HG02623 (cell line): ENCODE results near the gene SCNN1B.
"Not testable (repeated sequence)": the region's sequence is repeated elsewhere in the genome, so short reads cannot be mapped to it uniquely, and the experiment has no call there.

Source experiments
- ATAC-seq: cut with Tn5 transposase; IDR thresholded peaks from one replicate; pipeline ENCODE4 v1.9.1; 2021; ENCODE audit warnings: moderate library complexity; ENCODE audit not compliant: unreplicated experiment

SCNN1B gene

DNA sequence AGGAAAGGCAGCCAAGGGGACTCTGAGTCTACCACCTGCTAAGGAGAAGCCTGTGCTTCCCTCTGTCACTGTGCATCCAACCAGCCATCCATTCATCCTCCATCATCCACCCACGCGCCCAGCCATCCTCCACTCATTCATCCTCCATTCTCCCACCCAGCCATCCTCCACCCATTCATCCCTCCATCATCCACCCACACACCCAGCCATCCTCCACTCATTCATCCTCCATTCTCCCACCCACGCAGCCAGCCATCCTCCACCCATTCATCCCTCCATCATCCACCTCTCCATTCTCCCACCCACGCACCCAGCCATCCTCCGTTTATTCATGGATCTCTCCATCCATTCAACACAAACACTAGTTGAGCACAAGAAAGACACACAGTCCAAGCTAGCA lies 76.8 kb downstream of the SCNN1B start:
- no peak for ATAC-seq

DNA sequence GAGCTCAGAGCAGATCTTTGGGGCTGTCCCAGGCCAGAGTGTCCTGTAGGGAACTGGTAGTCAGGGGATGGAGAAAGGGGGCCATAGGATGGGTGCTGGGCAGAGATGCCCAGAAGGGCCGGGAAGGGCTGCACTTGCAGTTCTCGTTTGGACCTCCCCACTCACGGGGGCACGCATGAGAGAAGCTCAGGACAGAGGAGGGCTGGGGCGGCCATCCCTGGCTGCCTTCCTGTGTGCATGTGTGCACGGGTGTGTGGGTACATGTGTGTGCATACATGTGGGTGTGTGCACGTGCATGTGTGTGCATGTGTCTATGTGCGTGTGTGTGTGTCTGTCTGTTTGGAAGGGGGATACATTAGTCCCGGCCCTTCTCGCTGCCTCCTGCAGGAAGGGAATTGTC lies 77.6 kb downstream of the SCNN1B start:
- no peak for ATAC-seq

DNA sequence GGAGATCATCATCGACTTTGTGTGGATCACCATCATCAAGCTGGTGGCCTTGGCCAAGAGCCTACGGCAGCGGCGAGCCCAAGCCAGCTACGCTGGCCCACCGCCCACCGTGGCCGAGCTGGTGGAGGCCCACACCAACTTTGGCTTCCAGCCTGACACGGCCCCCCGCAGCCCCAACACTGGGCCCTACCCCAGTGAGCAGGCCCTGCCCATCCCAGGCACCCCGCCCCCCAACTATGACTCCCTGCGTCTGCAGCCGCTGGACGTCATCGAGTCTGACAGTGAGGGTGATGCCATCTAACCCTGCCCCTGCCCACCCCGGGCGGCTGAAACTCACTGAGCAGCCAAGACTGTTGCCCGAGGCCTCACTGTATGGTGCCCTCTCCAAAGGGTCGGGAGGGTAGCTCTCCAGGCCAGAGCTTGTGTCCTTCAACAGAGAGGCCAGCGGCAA lies 78.4 kb downstream of the SCNN1B start:
- no peak for ATAC-seq

DNA sequence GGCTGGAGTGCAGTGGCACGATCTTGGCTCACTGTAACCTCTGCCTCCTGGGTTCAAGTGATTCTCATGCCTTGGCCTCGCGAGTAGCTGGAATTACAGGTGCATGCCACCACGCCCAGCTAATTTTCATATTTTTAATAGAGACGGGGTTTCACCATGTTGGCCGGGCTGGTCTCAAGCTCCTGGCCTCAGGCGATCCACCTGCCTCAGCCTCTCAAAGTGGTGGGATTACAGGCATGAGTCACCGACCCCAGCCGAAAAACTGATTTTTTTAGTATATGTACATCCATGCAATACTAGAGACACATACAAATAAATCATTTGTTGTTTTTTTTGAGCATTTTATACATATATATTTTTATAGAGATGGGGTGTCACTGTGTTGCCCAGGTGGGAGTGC lies 79.6 kb downstream of the SCNN1B start:
- not testable (repeated sequence) for ATAC-seq

DNA sequence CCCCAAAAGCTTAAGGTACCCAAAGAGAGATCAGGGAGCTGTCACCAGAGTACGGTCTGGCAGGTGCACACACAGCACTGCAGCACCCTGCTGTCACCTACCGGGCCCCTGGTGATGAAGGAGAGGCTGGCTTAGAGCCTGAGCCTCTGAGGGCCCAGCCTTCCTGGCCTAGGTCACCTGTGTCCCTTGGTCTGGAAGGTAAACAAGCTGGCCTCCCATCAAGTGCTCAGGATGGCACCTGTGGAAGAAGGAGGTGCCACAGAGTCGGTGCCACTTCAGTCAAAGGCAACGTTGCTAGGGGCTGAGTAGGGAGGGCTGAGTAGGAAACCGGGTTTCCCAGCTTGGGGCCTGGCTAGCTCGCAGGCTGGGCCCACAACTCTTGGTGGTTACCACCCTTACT lies 80.2 kb downstream of the SCNN1B start:
- no peak for ATAC-seq

DNA sequence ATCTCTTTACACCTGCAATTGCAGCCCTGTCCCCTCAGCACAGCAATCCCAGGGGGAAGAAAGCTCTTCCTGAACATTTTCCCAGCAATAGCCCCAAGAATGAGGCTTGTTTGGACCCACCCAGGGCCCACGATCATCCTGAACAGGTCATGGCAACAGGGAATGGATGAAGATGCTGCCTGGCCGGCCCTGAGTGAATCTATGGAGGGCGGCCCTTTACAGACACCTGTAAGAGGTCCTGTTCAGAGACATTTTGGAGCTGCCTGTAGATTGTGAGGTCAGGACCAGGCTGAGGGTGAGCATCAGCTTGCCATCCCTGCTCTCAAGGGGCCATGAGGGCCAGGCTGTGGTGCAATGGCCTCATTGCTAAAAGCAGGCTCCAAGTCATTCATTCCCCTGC lies 81.8 kb downstream of the SCNN1B start:
- no peak for ATAC-seq

DNA sequence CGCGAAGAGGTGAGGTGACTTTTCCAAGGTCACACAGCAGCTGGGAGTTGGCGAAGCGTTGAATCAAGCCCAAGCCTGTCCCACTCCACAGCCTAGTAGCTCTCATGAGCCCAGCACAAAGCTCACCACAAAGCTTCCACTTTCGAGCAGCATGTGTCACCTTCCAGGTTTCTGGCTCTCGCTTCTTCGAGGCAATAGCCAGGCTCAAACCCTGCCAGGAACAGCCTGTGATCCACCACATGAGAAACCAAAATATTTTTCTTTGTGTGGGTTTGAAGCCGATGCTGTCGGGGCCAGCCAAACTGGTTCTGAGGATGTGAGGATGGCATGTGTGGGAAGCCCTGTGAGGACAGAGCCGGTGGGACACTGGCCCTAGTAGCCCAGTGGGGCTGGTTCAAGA lies 82.8 kb downstream of the SCNN1B start:
- no peak for ATAC-seq

DNA sequence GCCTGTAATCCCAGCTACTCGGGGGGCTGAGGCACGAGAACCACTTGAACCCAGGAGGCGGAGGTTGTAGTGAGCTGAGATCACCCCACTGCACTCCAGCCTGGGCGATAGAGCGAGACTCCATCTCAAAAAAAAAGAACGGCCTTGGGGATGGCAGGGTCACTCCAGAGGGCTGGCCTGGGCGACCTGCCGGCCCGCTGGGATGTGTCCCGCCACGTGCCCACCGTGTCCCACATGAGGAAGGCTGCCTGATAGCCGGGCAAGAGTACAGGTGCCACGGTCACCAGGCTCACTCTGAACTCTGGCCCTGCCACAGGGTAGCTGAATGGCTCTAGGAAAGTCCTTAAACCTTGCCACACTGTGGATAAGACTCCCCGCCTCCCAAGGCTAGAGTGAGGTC lies 83.3 kb downstream of the SCNN1B start:
- ATAC-seq = no peak

DNA sequence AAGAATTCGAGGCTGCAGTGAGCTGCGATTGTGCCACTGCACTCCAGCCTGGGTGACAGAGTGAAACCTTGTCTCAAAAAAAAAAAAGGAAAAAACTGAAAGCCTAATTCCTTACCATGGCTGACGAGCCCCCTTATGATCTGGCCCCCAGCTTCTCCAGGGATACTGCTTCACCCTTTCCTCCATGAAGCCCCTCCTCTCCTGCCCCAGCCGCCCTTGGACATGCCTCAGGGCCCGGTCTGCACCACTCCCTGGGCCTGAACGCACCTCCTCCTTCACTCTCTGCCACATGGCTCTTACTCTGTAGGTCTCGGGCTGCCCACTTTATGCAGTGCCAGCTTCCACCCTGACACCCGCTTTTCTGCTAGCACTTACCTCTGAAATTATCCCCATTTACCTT lies 85.6 kb downstream of the SCNN1B start:
- no peak for ATAC-seq

DNA sequence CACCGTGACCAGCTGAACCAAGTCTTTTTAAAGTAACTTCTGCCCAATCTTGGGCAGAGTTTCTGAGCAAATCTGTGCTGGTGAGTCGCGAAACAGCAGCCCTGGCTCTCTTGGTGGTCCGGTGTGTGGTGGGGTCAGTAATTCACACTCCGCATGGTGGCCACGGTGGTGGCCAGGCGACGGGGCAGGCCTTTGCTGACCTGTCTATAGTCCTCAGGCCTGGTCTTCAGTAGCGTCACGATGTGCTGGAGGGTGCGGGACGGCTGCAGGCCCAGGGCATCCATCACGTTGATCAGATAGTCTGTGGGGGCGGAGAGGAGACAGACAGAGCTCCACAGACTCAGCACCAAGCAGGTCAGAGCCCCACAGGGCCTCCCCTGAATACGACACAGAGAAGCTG lies 86.7 kb downstream of the SCNN1B start:
- ATAC-seq = no peak

DNA sequence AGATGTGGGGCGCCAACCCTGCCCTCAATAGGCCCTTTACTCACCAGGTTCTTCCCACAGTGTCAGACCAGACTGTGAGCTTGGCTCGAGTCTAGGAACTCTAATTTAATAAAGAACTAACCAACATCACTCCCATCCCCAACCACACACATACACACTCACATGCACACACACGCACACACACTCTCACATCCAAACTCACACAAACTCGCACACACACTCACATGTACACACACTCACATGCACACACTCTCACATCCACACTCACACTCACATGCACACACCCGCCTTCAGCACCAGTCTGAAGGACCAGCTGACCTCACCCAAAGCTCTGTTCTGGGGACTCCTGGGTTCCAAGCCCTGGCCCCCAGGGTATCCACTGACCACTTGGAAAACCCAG lies 87.1 kb downstream of the SCNN1B start:
- no peak for ATAC-seq

DNA sequence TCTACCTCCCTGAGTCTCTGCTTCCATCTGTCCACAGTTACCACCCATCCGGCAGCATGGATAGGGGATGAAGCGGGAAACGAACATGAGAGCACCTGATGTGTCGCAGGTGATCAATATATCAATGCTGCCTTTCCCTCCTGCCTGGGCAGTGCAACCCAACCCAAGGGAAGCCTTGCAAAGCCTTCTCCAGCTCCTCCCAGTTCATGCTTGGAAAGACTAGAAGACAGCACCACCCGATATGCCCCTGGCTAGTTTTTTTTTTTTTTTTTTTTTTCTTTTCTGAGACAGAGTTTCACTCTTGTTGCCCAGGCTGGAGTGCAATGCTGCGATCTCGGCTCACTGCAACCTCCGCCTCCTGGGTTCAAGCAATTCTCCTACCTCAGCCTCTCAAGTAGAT lies 87.8 kb downstream of the SCNN1B start:
- ATAC-seq = not testable (repeated sequence)

DNA sequence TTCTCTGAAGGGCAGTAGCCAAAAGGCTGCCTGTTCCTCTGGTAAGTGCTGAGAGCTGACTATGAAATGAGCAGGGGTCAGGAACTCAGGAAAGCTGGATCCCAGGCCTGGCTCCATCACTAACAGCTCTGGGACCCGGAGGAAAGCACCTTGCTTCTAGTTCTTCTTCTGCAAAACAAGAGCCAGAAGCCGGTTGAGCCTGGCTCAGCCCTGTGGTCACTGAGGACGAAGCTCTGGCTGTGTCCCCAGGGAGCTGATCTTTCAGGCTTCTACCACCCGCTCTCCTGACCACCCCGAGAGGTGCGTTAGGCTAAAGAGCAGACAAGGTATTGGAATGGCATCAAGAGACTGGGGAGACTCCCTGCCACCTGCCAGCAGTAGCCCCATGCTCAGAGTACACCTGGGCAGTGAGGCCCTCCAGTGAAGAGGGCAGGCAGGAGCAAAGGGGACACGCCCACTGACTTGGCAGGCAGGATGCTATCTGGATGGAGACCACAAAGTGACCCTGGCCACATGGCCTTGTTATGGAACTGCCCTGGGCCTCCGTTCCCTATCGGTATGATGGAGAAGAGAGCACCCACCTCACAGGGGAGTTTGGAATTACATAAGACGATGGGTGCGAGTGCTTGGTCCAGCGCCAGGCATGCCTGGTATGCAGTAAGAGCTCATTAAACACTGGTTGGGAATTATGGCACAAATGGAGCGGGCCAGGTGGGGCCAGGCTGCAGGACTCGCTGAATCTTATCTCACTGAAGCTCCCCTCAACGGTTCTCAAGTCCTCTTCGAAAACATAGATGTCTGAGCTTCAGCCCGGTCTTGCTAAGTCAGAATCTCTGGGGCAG lies 89.5 kb downstream of the SCNN1B start:
- ATAC-seq = no peak

DNA sequence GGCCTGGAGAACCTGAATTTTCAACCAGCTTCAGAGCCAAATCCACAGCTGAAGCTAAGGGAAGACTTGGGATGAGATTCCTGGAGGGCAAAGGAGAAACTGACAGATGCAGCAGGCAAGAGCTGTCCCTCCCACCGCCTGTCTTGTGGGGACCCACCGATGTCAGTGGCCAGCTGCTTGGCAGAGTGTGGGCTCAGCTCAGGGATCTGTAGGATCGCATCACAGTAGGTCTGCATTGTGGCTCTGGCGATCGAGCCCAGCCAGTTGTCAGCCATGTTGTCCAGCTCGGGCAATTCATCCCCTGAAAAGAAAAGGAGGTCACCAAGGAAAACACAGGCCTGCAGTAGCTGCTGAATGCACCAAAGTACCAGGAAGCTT lies 90.1 kb downstream of the SCNN1B start:
- no peak for ATAC-seq

DNA sequence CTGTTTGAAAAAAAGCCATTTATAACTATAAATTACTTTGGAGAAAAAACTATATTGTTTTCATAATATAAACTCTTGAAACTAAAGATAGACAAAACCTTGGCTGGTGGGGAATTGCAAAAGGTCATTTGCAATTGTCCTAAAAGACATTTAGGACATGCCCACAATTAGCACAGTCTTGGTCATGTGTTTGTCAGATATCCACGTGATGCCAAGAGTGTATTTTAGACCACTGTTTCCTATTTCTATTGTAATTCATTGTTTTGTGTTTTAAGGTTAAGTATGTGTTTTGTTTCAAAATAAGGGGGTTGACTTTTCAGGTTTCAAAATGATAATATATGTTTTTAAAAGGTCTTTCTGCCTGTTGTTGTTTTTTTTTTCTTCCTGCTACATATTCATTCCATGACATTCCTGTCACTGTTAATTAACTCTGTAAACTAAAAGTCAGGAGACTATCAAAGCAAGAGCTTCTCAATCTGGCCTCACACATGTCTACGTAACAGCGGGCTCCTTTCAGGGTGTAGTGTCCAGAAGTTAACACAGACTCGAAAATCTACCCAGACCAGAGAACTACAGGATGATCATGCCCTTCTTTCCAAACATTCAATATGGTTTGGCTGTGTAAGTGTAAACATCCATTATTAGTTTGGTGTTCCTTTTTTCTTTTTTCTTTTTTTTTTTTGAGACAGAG lies 92.2 kb downstream of the SCNN1B start:
- ATAC-seq = no peak

DNA sequence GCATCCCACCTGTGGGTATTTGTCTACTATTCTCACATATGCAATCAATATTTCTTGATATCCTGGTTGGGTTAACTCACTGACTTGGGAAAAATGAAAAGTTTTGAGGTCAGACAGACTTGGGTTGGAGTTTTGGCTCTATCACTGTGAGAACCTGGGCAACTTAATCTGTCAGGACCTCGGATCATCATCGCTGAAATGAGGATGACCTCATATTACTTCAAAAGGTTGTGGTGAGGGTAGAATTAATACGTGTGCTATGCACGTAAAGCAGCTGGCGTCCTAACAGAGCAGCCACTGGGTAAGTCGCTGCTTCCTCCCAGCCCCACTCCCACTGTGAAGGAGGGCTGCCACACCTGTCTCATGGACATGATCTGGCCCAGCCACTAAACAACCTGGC lies 93.6 kb downstream of the SCNN1B start:
- no peak for ATAC-seq

DNA sequence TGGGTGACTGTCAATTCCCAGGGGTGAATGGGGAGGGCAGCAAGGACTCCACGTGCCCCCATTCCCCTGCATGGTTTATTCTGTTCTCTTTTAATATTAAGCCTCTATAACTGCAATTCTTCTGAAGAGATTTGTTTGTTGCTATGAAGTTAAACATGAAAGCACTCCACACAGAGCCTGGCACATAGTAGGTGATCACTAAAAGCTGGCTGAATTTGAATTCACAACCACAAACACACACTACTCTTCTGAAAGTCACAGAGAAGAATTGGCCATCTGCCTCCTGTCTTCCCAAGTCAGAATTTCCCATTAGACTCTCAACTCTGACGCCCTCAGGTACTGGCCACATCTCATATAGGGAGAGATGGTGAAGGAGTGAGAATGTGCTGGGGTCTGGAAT lies 95.4 kb downstream of the SCNN1B start:
- ATAC-seq = no peak

DNA sequence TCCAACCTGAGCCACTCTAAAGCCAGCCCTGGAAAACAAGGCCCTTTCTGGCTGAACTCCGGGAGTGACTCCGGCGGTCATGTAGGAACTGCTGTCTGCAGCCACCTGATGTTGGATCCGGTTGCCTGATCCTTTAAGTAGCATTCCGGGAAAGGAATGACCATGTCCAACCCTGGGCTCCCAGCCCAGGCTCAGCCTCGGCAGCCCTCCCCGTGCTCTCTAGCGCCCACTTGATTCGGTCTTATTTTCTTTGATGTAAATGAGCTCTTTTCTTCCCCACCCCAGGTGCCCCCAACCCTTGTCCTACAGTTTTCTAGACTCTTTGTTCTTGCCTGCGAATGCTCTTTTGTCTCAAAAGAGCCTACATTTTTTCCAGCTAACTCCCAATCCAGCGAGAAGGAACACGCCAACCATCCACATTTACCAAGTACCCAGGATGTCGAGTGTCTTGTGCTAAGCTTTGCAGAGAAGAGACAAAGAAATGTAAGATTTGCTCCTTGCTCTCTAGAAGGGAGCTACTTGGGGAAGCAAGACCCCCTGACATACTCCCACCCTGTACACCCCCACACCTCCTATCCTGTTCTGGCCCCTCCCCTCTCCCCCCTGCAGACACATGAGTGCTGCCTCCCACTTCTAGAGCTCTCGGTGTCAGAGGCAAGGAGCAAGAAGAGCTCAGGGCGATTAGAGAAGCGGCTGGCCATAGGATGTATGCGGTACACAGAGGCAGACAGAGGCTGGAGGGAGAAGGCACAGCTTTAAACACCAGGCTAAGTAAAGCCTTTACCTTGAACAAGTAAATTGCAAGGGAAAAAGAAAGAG lies 97.1 kb downstream of the SCNN1B start:
- ATAC-seq = no peak

DNA sequence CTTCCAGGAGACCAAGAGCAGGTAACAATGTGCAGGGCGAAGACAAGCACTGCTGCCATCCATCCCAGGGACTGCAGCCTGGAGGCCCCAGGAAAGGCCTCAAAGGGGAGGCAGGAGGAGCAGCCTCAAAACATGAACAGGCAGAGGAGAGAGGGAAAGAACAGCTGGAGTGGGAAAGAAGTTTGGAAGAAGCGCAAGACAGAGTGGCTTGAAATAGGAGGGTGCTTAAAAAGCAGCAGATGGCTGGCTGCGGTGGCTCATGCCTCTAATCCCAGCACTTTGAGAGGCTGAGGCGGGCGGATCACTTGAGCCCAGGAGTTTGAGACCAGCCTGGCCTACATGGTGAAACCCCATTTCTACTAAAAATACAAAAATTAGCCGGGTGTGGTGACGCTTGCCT lies 98.3 kb downstream of the SCNN1B start:
- ATAC-seq = not testable (repeated sequence)

DNA sequence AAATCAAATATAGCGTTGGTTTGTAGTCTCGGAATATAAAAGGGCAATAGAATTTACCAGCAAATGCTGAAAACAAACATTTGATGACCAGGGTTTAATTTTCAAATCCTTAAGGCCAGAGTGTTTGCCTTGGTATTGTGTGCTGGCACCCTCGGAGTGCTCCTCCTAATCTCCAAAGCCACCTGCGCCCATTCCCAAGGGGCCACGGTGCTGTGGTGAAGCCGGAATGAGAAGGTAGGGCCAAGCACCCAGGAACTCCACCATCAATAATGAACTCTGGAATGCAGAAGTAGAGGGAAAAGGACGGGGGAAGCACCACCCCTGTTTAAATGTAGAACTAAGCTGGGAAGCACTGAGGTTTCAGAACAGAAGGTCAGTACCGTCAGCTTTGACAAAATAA lies 99.0 kb downstream of the SCNN1B start:
- no peak for ATAC-seq

DNA sequence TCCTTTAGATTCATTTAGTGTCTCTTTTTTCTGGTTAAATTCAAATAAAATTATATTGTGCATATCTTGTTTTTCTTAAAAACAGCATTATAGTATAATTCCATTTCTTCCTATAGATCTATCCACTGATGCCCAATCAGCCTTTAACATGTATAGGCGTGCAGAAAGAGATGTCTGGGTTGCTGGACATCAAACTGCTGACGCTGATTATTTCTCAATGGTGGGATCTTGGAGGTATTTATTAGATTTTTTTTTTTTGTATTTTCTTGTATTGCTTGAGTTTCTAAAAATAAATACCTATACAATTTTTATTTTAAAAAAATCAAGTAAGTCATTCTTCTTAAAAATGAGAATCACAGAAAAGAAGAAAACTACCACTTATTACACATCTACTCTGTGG lies 100.0 kb downstream of the SCNN1B start:
- no peak for ATAC-seq

DNA sequence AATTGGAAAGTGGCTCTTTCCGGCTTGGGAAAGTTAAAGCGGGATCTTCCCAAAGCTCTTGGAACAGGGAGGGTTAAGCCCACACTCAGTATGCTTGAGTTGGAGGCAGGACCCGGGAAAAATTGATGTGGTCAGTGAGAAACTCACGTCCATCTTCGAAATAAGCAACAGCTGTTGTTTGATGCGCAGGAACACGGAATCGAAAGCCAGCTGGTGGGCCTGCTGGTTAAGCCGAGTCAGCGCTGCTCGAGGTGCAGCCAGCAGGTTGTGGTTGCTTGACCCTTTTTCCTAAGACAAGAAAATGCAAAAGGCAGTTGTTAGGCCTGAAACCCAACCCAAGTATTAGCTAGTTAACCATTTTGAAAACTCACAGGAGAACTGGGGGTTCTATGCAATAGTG lies 101.4 kb downstream of the SCNN1B start:
- ATAC-seq = no peak
